CD4-positive, alpha-beta T cell (primary cell): Measurements from ENCODE around the gene ADAD2. TPM values are rescaled to one million over a fixed set of nuclear protein-coding genes. Genes with fewer than 3 reads are reported as not detected.

Experiments used
- ATAC-seq: fragments of 200-7000 bp; cut with Tn5 transposase; one replicate; pipeline ENCODE4 v1.10.0; 2022; ENCODE audit warnings: mild to moderate bottlenecking; ENCODE audit not compliant: poor library complexity
- CTCF ChIA-PET: fragments of 350-600 bp; sonication (Branson Sonifier 250); formaldehyde crosslinking; loops from one replicate; lab custom pipeline; 2021; ENCODE audit warnings: antibody characterized with exemption, inconsistent platforms; lab: Charles Lee
- POLR2A ChIA-PET: fragments of 350-600 bp; sonication (Branson Sonifier 250); formaldehyde crosslinking; loops from one replicate; lab custom pipeline; 2021; ENCODE audit warnings: antibody characterized with exemption, inconsistent platforms; lab: Charles Lee
- DNase-seq, 14 experiments: peaks; one replicate each; pipeline ENCODE4 v3.0.0-alpha.2; 2013 to 2020; ENCODE audit warnings: mixed read lengths in 2 of 14
- H3K27ac ChIP-seq, 2 donors: one replicate each; pipeline versions ENCODE4 v1.5.1 to v1.7.0; 2013; ENCODE audit warnings: low read length in 2 of 2, low read depth in 1 of 2, mild to moderate bottlenecking in 1 of 2
- H3K27me3 ChIP-seq, 2 experiments: 1 replicate in 1 of 2; 2 replicates in 1 of 2; pipeline versions ENCODE4 v1.6.1 to v1.7.0; 2013; ENCODE audit warnings: low read length in 2 of 2, control low read depth in 1 of 2, mild to moderate bottlenecking in 1 of 2, moderate library complexity in 1 of 2; ENCODE audit not compliant: insufficient read depth in 2 of 2, control insufficient read depth in 1 of 2
- H3K36me3 ChIP-seq: one replicate; pipeline ENCODE4 v1.6.1; 2013; ENCODE audit warnings: low read length, control low read depth; ENCODE audit not compliant: insufficient read depth
- H3K4me1 ChIP-seq: one replicate; pipeline ENCODE4 v1.6.1; 2013; ENCODE audit warnings: low read length, control low read depth; ENCODE audit not compliant: insufficient read depth
- H3K4me3 ChIP-seq: one replicate; pipeline ENCODE4 v1.5.1; 2013; ENCODE audit warnings: mild to moderate bottlenecking, low read length, moderate library complexity
- H3K9me3 ChIP-seq, 2 experiments: 1 replicate in 1 of 2; 2 replicates in 1 of 2; pipeline versions ENCODE4 v1.6.1 to v1.7.0; 2013; ENCODE audit warnings: low read length in 2 of 2, mild to moderate bottlenecking in 2 of 2, control low read depth in 1 of 2, moderate library complexity in 1 of 2; ENCODE audit not compliant: control insufficient read depth in 1 of 2, insufficient read depth in 1 of 2
- H3K27ac Mint-ChIP-seq: one replicate; pipeline ENCODE4 v1.8.0; 2020; ENCODE audit warnings: mixed read lengths
- H3K27me3 Mint-ChIP-seq: one replicate; pipeline ENCODE4 v1.8.0; 2021; ENCODE audit warnings: mixed read lengths
- H3K36me3 Mint-ChIP-seq: one replicate; pipeline ENCODE4 v1.8.0; 2021; ENCODE audit warnings: low read depth, mixed read lengths
- H3K4me1 Mint-ChIP-seq: one replicate; pipeline ENCODE4 v1.8.0; 2021; ENCODE audit warnings: low read depth, mixed read lengths
- H3K4me3 Mint-ChIP-seq: one replicate; pipeline ENCODE4 v1.8.0; 2020; ENCODE audit warnings: mild to moderate bottlenecking, mixed read lengths
- H3K9me3 Mint-ChIP-seq: one replicate; pipeline ENCODE4 v1.8.0; 2020; ENCODE audit warnings: mixed read lengths
- CTCF ChIP-seq: fragments of 200-600 bp; IDR thresholded peaks from one replicate; pipeline ENCODE4 v1.8.0; 2022; ENCODE audit warnings: antibody characterized with exemption, mild to moderate bottlenecking
- intact Hi-C, 2 experiments: fragments of 100-400 bp; cut with DNase I in 1 of 2; cut with micrococcal nuclease in 1 of 2; formaldehyde crosslinking; loops; one replicate each; pipeline versions ENCODE4 v1.15.1 to v1.9.0; 2023 to 2025; cut with DNase I, micrococcal nuclease
- total RNA-seq, 174 experiments: library from RNA in 2 of 174; stranded (reverse) in 2 of 174; gene quantifications; one replicate each; pipeline ENCODE4 v1.2.3 and lab custom pipeline; 2021 to 2026

The ADAD2 gene
- total RNA-seq, 2 experiments from 2014 or later, result 0.59 TPM; not detected in 1

- intact Hi-C loops, result no loop called here
- Histone ChIP-seq H3K27me3 (peaks cover 0 to 7% of the 10 kb centered on the region in 2 experiments), H3K36me3 (no peaks in the 10 kb centered on the region), H3K4me3 (no peak overlapping the region), H3K9me3 (no peaks in the 10 kb centered on the region), H3K4me1 (no peaks in the 10 kb centered on the region), H3K27ac (no peak overlapping the region)
- no peak for TF ChIP-seq CTCF
- Mint-ChIP-seq H3K27ac (no peak overlapping the region), H3K4me3 (no peak overlapping the region), H3K4me1 (no peaks in the 10 kb centered on the region), H3K27me3 (peaks cover 55% of the 10 kb centered on the region), H3K9me3 (no peaks in the 10 kb centered on the region), H3K36me3 (no peaks in the 10 kb centered on the region)
- ATAC-seq (no peak), DNase-seq (peak in 1 of 14 experiments; percentile 6)
- ChIA-PET CTCF (no interaction called here), POLR2A (no interaction called here)
These were observed 48.3 kb downstream of the ADAD2 start for GRCh38 chr16:84239141-84239769.

- POLR2A ChIA-PET, result no interaction called here
- Mint-ChIP-seq H3K36me3 (no peaks in the 10 kb centered on the region), H3K9me3 (no peaks in the 10 kb centered on the region), H3K4me1 (no peaks in the 10 kb centered on the region), H3K27me3 (peaks cover 55% of the 10 kb centered on the region), H3K27ac (no peak within 1 kb of the TSS), H3K4me3 (no peak within 1 kb of the TSS)
- CTCF ChIA-PET, result no interaction called here
- H3K27ac ChIP-seq, result no peak within 1 kb of the TSS
- no peaks in the 10 kb centered on the region for H3K36me3 ChIP-seq
- TF ChIP-seq CTCF, result no peak
- no peak for ATAC-seq
- no peaks in the 10 kb centered on the region for H3K9me3 ChIP-seq
- no peak within 1 kb of the TSS for H3K4me3 ChIP-seq
- DNase-seq, result no peak
- intact Hi-C loops, result no loop called here
- no peaks in the 10 kb centered on the region for H3K4me1 ChIP-seq
- H3K27me3 ChIP-seq, result peaks cover 0 to 7% of the 10 kb centered on the region in 2 experiments
These were observed 49.0 kb downstream of the ADAD2 start, which contains the start of gene KCNG4 for GRCh38 chr16:84239909-84240308. Gene KCNG4 (minus strand): TSS chr16:84240012. CDS start chr16:84237485, 2,527 bp downstream.

- H3K4me1 Mint-ChIP-seq, result no peaks in the 10 kb centered on the region
- Histone ChIP-seq H3K4me1 (no peaks in the 10 kb centered on the region), H3K27me3 (peaks cover 0 to 7% of the 10 kb centered on the region in 2 experiments), H3K4me3 (no peak overlapping the region), H3K9me3 (no peaks in the 10 kb centered on the region), H3K27ac (no peak overlapping the region), H3K36me3 (no peaks in the 10 kb centered on the region)
- no peak for DNase-seq
- H3K27me3 Mint-ChIP-seq, result peaks cover 51% of the 10 kb centered on the region
- intact Hi-C loops, result no loop called here
- no peak overlapping the region for H3K4me3 Mint-ChIP-seq
- H3K36me3 Mint-ChIP-seq, result no peaks in the 10 kb centered on the region
- H3K27ac Mint-ChIP-seq, result no peak overlapping the region
- no peaks in the 10 kb centered on the region for H3K9me3 Mint-ChIP-seq
- TF ChIP-seq CTCF, result no peak
- ATAC-seq, result no peak
- ChIA-PET CTCF (no interaction called here), POLR2A (no interaction called here)
These were observed 49.5 kb downstream of the ADAD2 start for GRCh38 chr16:84240455-84240854.
